COLO668 (cell line): ENCODE measurements around the gene GYPC.
"Not testable (repeated sequence)": the region's sequence is repeated elsewhere in the genome, so short reads cannot be mapped to it uniquely, and the experiment has no call there.

Experiments
- DNase-seq: peaks from one replicate; lab custom pipeline; 2025; ENCODE audit not compliant: unreplicated experiment; lab: John Stamatoyannopoulos, UW

The GYPC gene

DNA sequence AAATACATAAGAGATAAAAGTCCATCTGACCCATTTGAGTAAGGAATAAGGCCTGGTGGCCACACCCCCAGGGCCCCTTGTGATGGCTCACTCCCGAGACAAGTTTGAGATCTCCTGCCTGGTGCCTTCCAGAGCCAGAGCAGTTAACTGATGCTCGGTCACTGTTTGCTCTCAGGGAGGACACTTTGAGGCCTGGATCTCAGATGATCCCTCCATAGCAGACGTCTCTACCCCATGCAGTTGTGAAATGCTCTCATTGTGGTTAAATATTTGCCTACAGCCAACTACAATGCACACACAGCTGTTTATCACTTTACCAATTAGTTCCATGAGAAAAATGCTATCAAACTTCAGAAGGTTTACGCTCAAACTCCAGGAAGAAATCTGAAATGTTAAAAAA is 12.3 kb downstream of the GYPC start:
- no peak for DNase-seq

DNA sequence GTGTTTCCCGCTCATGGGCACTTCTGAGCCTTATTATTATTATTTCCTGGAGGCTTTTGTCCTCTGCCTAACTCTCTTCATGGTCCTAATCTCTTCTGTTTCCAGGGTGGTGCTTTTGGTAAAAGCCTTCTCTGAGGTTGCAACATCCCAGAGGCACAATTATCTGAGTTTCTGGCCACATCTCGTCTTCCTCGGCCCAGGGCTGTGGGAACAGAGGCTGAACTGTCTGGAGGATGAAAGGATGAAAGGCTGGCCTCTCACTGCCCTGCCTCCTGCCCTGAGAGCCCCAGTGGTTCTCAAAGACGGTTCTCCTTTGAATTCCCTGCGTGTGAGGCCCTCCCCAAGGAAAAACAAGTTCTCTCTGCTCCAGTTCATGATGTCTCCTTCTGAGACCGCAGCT is 13.8 kb downstream of the GYPC start:
- no peak for DNase-seq

DNA sequence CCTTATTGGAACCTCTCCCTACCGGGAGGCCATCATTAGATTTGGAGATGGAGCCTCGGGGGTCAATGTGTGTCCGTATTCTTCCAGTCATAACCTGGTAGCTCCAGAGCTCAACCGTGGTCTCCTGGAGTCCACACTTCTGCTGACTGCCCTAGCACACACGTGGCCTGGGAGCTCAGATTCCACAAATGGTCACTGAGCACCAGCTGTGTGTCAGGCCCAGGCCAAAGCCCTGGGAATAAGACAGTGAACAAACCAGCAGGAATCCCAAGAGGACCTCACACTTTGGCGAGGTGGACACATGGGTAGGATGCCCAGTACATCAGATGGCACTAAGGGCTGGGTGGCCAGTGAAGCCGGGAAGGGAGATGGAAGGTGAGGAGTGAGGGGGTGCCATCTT is 15.5 kb downstream of the GYPC start:
- no peak for DNase-seq

DNA sequence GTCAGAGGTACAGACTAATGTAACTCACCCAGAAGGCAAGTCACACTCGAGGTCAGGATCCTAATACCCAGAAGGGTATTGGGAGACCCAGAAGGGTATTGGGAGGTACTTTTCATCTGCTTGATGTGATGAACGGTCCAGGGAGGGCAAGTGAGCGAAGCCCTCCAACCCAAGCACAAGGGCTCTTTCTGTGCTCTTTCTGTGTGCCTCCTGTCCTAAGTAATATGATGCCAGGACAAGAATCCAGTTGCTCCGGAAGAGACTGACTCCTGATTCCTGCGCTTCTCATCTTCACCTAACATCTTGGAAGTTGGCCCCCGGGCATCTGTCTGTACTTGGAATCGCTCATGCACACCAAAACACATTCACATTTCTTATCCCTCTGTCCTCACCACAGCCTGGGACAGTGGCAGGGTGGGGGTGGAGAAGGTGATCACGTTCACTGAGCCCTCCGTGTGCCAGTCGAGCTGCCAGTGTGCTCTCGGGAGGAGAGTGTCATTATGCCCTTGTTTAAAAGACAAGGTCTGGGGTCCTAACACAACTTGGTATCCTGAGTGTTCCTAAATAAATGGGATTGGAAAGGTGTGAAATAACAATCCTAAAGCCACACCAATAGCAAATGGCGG is 17.1 kb downstream of the GYPC start:
- DNase-seq, result no peak

DNA sequence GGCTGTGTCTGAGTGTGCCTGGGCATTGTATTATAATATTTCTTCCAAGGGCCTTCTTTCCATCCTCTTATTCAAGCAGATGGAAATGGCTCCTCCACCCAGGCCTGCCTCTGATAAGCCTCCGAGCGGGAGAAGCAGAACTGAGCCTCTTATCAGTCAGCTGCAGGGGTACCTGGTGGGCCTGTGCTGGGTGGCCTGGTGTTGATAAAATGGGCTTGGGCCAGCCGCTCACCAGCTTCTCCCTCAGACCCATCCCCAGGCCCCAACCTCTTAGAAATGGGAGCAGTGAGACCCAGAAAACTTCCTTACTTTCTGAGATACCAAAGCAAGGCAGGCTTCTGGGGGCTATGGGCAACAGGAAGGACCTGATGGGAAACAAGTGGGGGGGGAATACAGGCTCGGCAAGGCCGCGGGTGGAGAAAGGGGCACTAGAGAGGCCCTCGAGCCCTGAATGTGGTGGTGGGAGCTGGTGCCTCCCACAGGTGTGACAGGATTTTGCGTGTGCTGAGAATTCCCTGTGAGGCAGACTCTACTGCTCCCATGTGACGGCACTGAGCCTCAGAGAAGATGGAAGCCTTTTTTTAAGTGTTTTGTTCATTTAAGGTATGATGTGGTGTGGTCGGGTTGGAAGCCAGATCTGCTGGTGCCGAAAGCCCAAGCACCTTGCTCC is 18.3 kb downstream of the GYPC start:
- DNase-seq, result no peak

DNA sequence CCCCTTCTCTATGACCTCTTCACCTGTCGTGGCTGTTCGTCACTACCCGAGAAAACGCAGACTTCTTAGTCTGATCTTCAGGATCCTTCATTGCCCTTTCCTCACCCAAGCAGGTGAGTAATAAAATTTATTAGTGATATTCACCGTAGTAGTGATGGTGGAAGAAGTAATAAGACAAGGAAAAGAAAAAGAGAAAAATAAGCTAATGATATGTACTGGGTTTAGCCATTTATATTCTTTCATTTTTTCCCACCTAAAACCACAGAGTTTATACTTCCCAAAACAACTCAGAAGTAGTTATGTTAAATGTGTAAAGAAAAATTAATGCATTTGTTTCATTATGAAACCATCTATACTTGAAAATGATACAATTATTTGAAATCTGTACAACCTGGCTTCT is 19.7 kb downstream of the GYPC start:
- DNase-seq, result no peak

DNA sequence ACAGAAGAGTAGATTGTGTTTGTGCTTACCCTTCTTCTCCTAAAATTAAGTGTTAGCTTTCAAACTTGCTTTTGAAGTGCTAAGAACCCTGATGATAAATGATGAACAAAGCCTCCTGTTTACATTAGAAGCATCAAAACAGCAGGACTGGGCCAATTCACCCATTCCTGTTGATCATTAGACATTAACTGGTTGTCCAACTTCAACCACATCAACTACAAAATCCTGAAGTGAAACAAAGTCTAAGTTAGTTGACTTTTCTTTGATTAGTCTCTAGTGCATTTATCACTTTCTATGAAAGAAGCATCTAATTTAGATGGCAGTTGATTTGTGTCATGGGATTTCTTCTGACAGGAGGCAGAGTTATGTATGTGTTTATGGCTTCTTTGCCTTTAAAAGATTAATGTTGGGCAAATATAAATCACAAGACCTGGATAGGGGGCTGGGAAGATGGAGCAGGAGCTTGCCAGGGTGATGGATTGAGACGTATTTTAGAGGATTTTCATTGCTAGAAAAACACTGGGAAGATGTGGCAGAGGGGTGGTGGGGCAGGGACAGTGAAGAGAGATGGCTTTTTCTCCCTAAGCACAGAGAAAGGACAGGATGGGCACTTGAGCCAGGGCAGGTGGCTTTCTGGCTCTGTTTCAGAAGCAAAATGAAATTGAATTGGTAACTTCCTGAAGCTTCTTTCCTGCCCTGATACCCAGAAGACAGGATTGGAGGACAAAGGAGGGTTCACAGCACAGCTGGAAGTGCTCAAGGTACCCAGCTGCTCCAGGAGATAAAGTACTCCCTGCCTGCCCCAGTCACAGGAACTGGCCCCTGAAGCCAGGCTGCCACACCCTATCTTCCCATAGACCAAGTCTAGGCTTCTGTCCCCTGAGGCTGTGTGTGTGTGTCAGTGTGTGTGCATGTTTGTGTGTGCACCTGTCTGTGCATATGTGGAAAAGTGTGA is 20.5 kb downstream of the GYPC start:
- DNase-seq, result no peak

DNA sequence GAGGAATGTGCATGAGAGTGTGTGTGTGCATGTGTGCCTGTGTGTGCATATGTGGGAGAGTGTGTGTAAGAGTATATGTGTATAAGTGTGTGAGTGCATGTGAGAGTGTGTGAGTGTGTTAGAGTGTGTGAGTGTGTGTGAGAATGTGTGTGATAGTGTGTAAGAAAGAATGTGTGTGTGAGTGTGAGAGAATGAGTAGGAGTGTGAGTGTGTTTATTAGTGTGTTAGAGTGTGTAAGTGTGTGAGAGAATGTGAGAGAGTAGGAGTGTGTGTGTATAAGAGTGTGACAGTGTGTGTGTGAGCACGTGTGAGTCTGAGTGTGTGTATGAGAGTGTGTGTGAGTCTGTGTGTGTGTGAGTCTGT is 21.2 kb downstream of the GYPC start:
- DNase-seq, result no peak

DNA sequence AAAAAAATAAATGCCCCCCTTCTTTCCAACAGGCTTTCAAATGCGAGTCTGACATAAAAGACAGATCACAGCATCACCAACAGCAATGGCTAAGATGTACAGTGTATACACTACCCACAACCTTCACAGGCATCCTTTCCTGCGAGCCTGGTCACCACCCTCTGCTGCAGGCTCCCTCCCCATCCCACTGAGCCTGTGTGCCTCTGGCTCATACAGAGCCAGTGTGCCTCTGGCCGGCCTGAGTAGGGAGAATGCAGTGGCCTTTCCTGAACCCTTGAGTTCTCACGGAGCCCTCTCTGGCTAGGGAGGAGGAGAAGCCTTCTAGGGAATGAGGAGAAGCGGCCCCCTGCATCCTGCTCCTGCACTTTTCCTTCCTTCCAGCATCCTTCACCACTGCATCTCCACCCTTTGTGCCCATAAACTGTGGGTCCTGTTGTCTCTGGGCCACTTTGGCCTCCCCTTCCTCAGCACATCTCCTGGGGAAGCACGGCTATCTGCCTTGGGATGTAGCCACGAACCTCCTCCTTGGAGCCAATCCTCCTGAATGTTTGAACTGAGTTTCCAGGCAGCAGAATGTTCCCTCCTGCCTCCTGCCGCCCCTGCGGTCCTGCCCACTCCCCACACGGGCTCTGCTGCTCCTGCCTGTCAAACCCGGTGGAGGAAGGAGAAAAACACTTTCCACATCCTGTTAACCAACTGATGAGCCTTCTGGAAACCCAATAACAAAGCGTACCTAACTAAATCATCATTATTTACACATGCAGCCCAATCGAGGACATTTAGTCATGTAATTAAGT is 22.5 kb downstream of the GYPC start:
- DNase-seq, result no peak

DNA sequence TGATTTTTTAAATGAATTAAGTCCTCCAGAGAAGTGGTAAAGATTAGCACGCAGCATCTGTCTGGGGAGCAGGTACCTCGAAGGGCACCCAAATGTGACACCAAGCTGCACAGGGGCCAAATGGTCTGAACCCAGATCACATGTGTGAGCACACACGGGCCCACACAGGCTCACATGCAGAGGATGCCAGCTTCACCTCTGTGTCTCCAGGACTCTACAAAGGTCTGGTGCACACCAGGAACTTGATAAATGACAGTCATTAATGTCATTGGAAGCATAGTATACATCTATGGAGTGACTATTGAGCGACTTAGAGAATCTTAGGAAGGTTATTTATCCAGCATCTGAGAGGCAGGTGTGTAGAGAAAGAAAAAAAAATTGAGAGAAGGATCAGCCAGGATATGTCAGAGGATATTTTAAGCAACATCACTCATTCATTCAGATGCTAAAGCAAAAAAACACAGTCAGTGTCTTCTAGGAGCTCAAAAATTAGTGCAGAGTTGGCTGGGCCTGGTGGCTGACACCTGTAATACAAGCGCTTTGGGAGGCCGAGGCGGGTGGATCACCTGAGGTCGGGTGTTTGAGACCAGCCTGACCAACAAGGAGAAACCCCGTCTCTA is 23.2 kb downstream of the GYPC start:
- DNase-seq, result no peak

DNA sequence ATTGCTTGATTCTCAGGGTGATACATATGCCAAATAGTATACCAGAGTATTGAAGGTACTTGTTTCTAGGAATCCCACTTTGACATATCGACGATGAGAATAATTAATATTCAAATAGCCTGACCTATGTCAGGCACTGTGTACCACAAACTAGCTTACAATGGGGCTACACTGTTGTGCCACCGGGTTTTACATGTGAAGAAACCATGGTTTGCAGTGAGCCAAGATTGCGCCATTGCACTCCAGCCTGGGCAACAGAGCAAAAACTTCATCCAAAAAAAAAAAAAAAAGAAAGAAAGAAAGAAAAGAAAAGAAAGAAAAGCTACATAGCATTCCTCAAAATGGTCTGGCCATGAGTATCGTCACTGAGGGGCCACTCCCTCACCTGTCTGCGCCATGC is 25.5 kb downstream of the GYPC start:
- no peak for DNase-seq

DNA sequence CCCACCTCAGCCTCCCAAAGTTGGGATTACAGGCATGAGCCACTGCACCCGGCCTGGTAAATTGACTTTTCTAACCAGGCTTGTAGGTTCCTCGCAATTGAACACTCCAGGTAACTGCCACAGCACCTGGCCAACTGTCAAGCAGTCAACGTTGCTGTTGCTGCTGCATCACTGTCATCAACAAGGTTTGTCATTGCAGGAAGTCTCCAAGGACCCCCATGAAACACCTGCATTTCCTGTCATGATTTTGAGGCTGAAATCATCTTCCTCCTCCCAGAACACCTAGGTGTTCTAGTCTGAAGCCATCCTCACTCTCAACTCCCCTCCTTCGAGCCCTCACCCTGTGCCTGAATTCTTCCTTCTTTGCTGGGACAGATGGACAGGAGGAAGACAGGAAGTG is 29.7 kb downstream of the GYPC start:
- DNase-seq, result no peak

DNA sequence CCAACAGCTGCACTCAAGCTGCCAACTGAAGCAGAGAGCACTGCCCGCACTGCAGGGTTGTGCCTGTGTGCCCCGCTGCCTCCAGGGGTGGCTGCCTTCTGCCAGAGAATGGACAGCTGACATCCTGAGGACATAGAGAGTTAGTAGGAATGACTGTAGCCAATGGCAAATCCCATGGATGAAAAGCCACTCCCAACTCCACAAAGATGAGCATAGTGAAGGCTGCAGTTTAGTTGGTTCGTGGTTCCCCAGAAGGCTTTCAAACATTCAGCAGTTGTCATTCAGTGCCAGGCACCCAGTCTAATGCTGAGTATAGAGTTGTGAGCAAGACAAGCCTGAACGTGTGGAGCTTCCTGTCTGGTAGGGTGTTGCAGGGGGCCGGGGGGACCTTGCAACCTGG is 30.3 kb downstream of the GYPC start:
- no peak for DNase-seq

DNA sequence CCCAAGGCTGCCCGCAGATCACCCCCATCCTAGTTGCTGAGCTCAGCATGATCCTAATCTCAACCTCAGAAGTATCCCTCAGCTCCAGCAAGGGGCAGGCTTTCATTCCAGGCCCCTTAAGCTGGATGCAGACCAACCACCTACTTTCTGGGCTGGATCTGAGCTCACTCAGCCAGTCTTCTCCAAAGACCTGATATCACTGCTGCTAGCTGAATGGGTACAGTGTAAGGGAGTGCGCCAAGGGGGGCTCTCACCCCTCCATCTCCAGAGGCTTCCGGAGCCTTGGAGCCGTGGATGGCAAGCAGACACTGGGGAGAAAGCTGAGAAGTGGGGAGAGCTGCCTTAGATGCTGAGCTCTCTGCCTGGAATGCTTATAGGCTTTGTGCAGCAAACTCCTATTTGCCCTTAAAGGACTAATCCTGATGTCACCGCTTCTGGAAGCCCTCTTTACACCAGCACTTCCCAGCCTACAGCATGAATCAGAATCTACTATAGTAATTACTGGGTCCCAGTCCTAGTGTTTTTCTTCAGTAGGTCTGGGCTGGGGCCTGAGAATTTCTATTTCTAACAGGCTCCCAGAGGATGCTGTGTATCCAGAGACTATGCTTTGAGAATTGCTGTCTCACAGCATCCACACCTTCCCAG is 31.0 kb downstream of the GYPC start:
- DNase-seq, result no peak

DNA sequence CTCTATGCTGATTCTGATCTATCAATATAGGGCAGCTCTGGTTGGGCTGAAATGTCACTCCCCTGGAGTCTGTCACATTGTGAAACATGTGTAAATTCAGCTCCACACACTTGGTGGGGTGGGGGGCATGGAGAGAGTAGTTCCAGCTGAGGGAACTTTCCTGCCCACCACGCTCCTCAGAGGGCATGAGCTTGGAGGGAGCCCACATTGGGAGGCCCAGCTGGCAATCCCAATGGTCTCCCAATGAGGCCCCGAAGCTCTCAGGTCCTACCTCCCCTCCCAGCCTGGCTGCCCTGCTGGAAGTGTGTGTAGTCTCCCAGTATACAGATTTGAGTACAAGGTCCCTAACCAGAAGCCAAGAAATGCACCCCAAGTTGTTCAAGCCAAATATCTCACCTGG is 31.5 kb downstream of the GYPC start:
- no peak for DNase-seq

DNA sequence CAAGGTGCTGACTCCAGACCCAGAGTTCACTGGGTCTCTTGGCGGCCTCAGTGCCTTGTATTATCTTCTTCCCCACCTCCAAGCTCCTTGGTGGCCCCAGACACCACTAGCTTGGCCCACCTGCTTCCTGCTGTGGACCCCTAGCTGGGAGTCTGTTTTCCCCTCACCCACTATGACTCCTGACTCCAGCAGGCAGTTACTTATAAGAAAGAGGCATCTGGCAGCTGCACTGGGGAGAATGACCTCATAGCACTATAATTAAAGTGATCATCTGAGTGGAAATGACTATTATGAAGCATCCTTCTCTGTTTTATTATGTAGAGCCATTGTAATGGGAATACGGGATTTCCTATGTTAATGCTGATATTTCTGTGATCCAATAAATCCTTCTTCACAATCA is 32.6 kb downstream of the GYPC start:
- DNase-seq, result not testable (repeated sequence)

DNA sequence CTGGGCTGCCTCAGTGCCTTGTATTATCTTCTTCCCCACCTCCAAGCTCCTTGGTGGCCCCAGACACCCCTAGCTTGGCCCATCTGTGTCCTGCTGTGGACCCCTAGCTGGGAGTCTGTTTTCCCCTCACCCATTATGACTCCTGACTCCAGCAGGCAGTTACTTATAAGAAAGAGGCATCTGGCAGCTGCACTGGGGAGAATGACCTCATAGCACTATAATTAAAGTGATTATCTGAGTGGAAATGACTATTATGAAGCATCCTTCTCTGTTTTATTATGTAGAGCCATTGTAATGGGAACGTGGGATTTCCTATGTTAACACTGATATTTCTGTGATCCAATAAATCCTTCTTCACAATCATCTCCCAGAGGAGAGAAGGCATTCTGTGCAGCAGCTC is 36.3 kb downstream of the GYPC start:
- DNase-seq, result not testable (repeated sequence)

DNA sequence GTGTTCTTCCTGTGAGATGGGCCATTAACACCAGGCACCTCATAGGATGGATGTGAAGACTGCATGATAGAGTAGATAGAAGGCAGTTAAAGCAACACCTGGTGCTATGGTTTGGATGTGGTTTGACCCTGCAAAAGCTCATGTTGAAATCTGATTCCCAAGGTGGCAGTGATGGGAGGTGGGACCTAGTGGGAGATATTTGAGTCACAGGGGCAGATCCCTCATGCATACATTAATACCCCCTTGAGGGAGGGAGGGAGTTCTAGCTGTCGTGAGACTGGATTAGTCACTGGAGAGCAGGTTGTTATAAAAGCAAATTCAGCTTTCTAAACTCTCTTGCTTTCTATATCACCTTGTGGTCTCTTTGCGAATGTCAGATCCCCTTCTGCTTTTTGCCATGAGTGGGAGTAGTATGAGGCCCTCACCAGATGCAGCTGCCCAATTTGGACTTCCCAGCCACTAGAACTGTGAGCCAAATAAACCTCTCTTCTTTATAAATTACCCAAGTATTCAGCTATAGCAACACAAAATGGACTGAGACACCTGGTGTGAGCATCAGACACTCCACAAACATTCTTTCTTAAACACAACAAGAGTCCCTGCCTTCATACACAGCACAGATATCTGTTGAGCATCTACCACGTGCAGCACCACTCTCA is 37.1 kb downstream of the GYPC start:
- not testable (repeated sequence) for DNase-seq

DNA sequence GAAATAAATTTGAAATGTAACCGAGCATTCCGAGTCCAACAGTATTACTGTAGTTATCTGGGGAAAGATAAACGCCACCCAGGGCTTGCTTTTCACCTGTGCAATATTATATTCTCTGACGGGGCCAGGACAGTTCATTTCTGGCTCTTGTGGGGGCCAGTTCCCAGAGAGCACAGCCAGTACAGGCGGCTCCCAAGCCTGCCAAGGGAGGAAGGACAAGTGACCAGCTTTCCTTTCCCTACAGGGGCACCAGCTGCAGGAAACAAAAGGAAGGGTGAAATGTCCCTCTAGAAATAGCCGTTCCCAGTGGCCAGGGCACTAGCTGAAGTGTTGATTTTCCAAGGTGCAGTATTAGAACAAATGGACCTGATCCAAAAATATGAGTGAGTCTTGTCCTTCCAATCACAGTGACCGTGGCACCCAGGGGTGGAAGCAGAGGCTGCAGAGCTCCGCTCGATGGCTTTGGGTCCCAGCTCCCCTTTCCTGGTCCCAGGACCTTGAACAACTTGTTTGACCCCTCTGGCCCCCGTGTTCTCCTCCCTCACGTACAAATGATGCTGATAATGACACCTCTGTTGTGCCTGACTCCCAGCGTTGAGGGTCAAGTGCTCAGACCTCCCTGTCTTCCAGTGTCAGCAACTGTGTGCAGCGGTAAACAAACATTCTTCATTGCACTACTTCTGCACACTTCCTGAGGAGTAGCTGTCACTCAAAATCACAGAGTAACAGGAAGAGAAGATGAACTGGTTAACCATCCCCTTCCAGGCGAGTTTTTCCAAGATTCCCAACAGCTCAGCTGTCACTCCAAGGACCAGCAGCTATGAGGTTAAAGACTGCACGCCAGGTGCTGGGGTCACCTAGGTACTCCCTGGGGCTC is 40.9 kb downstream of the GYPC start:
- no peak for DNase-seq
